ENCODE data around the gene MGAT3.

MGAT3 gene

DNA sequence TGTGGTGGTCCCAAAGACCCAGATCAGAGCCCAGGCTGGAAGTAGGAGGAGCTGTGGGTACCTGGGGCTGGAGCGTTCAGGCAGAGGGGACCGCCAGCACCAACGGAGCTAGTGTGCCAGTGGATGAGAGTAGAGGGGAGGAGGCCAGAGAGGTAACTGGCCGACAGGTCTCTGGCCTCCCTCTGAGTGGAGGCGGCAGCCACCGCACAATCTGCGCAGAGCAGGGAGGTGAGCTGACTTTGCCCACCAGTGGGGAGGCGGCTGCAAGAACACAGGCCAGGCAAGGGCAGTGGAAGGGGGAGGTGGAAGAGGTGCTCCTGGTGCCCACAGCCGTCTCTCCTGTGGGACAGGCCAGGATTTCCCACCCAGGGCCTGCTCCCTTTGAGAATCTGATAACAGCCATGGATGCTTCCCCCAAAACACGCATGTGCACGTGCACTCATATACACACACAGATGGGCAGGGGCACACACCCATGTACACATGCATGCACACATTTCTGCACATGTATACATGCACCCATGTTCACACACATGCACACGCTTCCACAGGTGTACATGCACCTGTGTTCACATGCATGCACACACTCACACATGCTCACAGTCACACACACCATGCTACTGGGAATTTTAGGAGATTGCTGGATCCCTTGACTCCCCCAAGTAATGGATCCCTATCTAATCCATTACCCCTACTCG lies 6.4 kb upstream of the MGAT3 start:
- no peak for DNase-seq (ENCODE audit: low spot score)

DNA sequence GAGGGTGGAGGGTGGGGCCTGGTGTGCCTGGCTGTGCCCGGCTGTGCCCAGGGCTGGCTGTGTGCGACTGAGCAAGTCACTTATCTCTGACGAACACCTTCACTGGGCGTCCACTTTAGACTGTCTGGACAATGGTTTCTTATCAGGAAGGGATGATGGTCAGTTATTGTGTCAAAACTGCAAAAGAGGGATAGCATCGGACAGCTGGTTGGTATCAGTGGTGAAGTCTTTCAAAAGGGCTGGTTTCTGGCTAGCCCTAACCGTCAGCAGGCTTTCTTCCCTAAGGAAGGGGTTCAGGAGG lies 4.1 kb upstream of the MGAT3 start:
- no peak for DNase-seq (ENCODE audit: low spot score)

DNA sequence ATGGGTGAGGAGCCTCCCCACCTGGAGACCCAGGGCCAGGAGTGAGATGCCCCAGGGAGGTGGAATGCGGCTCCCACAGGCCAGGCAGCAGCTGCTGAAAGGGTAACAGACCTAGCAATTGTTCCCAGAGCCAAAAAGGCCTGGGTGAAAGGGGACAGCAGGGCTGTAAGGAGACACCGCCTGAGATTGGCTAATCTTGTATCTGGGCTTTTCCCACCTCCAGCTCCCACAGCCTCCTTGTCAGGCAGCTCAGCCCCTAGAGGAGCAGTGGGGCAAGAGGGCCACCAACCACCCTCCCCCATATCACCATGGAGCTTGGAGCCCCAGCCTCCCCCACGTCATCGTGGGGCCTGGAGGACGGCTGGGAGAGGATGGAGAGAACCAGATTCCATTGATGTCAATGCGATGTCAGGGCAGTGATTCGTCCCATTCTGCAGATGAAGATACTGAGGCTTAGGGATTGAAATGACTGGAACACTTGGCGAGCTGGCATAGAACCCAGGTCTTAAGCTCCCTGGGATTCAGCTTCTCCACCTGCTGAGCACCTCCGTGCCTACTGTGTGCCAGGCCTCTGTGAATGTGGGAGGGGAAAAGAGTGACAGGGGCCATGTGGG lies 2.9 kb upstream of the MGAT3 start:
- DNase-seq (ENCODE audit: low spot score), result no peak

DNA sequence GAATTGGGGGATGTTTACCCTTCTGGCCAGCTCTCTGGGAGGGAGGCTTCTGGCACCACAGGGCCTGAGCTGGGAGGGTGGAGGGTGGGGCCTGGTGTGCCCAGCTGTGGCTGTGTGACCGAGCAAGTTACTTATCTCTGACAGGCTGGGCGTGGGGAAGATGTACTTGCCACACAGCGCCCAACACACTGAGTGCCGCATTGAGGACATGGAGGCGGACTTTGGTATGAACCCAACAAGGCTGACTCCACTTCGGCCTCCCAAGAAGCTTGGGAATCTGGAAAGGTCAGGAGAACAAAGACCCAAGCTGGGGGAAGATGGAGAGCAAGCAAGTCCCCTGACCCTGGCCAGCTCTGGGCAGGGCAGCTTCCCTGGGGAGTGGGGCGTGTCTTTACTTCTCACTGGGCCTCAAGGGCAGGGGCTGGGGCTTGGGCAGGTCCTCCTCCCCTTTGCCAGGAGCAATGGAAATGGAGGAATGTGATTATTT lies 2.4 kb upstream of the MGAT3 start:
- DNase-seq (ENCODE audit: low spot score), result no peak

DNA sequence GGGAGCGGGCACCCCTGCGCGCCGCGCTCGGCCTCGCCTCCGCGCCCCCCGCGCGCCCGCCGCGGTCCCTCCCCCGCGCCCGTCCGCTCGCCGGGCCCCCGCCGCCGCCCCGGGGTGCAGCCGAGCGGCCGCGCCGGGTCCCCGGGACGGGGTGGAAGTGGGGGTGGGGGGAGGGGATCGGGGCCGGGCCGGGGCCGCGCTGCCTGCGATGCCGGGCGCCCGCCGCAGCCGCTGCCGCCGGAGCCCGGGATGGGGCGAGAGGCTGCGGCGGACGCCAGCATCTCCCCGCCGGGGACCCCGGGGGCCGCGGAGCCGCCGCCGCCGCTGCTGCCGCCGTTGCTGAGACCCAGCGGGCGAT lies 365 bp downstream of the MGAT3 start:
- no peak for DNase-seq (ENCODE audit: low spot score)

DNA sequence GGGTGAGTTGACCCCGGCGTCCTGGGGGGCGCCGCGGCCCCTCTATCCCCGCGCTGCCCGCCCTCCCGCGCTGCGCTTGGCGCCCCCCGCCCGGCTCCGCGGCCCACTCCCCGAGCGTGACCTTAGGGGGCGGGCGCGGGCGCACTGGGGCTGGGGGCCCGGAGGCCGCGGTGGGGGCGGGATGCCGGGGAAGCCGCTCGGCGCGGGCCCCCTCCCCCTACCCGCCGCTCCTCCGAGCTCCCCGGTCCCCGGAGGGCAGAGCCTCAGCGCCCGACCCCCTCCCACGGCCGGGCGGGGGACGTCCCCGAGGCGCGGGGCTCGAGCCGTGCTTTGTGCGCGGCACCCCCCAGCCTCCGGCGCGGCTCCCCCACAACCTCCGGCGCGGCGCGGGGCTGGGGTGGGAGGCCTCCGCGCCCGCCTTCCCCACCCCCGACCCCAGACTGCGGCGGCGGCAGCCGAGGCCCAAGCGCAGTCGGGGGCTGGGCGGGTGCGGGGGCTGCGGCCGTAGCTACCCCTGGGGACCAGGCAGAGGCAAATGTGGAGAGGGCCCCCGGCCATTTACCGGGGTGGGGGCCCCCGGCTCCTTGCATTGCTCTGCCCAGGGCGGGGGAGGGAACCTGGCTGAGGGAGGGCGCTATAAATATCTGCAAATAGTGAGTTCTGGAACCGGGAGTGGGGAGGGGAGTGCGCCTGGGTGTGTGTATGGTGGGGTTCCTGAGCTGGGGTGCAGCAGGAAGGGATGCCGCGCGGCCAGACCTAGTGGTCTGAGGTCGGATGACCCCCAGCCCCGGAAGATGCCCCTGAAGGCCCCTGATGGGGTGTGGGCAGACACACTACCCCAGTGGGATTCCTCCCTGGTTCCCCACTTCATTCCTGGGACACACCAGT lies 988 bp downstream of the MGAT3 start:
- DNase-seq (ENCODE audit: low spot score), result no peak

DNA sequence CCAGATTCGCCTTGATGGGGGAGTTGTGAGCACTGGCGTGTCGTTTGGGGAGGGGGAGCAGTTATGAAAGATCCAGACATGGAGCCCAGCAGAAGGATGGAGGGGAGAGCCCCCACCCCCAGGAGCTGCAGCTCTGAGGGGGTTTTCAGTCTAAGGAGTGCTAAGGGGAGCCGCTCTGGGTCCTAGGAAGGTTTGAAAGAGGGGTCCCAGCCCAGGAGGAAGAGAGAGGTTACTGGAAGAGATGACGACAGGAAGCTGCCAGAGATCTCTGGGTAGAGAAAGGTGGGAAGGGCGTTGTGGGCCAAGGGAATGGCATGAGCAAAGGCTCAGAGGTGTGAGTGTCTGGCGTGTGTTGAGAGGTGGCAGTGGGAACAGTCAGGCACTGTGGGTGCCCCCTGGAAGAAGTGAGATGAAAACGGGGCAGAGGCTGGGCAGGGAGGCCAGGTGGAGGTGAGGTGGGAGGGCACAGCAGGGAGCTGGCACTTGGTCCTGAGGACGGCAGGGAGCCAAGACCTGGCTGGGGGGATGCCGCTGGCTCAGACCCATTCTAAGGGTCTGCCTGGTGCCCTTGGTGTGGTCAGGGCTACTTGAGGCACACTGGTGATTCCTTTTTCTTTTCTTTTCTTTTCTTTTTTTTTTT lies 1.8 kb downstream of the MGAT3 start:
- DNase-seq (ENCODE audit: low spot score), result no peak

DNA sequence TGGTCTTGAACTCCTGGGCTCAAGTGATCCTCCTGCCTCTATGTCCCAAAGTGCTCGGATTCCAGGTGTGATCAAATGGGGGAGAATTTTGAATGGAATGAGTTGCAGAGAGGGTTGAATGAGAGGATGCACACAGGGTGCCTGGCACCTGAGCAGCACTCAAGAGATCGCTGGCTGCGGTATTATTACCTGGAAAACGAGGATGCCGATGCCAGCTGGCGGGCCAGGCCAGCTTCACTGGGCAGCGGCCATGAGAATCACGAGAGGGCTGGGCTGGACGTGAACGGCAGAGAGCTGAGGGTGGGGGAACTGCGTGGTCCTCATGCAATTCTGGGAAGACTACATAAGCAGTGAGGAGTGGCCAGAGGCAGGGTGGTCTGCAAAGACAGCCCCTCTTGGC lies 2.9 kb downstream of the MGAT3 start:
- DNase-seq (ENCODE audit: low spot score), result no peak

DNA sequence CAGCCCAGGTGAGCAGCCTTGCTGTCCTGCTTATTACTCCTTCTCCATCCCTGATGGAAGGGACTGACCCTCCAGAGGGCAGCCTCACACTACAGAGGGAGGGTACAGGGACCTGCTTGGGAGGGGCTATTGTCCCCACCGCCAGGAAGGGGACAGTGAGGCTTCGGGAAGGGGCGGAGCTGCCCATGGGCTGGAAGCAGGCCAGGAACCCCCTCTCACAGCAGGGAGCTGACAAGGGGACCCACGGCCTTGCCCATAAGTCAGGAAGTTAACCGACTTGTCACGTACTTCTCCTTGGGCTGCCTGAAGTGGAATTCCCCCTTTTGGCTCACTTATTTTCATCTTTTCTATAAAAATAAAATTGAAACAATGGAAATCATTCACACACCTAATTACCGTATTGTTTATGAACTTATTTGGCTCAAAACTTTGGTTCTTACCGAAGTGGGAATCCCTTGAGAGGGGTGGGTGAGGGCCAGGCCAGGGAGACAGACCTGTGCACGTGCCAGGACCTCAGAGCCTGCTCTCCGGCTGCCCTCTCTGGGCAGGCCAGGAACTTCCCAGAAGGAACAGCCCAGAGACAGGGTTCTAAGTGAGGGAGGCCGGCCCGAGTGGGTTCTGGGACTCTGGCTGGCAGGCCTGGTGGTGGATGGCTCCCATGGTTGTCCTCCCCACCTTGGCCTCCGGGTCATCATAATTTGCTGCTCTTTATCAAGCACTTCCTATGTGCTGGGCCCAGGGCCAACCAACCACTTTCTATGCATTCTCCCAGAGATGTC lies 5.8 kb downstream of the MGAT3 start:
- DNase-seq (ENCODE audit: low spot score), result no peak

DNA sequence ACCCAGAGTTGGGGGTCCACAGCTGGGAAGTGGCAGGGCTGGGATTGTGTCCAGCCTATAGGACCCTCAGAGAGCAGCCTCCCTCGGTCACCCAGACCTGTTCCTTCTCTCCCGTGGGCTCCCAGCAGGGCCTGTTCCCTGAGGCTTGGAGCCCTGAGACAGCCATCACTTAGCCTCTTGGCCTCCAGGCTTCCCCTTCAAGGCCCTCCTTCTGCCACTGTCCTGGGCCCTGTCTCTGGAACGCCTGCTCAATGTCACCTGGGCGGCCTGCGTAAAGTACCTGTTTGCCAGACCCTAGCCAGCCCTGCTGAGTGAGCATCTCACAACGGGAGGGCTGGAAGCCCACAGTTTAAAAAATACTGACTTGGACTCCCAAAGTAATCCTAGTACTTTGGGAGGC lies 6.5 kb downstream of the MGAT3 start:
- no peak for DNase-seq (ENCODE audit: low spot score)

DNA sequence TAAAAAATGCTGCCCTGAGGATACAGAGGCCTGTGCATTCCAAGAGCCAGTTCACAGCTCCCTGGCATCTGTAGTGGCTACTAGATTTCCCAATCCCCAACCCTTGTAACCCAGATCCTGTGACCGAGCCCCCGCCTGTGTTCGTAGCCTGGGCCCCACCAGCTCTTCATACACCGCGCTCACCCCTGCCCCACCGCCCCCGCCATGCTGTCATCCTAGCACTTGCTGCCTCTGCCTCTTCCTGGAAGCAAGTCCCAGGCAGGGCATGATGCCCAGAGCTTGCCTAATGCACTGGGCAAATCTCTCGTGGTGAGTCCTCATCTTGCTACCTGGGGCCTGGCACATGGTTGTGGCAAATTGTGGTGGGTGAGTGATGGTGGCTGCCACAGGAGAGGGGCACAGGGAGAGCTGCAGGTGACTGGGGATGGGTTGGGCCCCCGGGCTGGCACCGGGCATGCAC lies 7.1 kb downstream of the MGAT3 start:
- peak; percentile 22 for DNase-seq (ENCODE audit: low spot score)

DNA sequence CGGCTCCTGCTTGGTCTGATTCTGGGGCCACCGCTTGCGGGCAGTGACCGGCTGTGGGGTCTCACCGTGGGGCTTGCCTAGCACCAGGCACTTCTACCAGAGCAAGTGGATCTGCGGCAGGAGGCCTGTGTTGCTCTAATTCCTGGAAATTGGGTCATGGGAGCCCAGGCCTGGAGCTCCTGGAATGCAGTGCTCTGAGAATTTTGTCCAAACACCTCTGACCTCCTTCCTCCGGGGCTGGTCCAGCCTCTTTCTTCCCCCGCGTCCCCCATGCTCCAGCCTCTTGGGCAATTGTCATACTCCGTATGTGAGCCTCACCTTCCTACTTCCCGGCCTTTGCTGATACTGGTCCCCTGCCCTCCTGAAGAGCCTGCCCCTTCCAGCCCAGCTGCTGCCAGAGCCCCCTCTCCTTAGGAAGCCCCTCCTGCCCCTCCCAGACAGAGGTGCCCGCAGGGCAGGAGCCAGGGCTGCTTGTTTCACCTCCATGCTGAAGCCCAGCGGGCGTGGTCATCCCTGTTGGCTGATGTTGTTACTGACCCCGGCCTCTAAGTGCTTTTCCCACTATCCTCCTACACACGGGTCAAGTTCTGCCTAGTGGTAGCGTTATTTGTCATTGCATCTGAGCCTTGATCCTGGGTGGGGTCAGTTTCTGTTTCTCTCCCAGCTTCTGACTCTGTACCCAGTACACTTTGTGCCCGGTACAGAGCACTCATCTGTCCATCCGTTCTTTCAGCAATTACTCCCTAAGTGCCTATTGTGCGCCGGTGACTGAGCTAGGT lies 9.6 kb downstream of the MGAT3 start:
- no peak for DNase-seq (ENCODE audit: low spot score)

DNA sequence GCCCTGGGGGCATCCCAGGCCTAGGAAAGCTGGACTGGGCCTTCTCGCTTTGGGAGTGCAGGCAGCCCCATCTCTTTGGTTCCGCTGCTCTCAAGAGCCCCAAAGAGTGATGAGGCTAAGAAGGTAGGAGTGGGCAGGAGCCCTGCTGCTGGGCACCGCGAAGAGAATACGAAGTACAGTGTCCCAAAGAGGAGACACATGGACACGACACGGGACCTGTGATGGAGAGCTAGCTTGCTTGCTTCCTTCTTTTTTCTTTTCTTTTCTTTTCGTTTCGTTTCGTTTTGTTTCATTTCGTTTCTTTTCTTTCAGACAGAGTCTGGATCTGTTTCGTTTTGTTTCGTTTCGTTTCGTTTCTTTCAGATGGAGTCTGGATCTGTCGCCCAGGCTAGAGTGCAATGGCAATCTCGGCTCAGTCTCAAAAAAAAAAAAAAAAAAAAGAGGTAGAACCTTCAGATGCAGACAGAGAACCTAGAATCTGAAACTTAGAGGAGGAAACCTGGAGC lies 10.6 kb downstream of the MGAT3 start:
- no peak for DNase-seq (ENCODE audit: low spot score)

DNA sequence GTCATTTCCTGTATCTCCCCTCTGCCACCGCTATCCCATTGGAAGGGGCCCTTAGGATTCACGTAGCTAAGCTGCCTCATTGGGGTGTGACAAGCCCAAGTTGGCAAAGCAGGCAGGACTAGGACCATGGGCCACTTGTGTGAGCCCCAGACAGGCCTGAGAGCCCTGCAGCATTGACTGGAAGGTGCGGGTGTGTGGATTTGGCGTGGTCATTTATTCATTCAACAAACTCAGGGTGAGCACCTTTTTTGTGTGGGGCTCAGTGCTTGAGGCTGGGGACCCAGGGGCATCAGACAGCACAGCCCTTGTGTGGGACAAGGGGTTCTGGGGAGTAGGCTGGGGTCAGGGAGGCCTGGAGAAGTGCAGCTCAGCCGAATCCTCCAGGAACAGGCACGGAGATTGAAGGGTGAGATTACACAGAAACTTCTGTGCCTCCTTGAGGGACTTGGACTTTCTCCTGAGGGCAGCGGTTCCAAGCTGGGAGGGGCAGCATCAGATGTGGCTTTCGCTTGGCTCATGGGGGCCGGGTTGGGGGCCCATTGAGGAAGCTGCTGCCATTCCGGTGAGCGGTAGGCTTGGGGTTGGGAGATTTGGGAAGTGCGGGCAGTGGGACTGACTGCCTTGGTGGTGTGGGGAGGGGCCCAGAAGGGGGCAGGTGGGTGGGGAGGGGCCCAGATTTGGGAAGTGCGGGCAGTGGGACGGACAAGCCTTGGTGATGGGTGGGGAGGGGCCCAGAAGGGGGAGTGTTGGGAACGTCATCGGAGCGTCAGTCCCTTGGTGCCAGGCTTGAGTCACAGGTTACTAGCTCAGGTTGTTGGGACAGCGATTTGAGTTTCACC lies 11.9 kb downstream of the MGAT3 start:
- DNase-seq (ENCODE audit: low spot score), result no peak

DNA sequence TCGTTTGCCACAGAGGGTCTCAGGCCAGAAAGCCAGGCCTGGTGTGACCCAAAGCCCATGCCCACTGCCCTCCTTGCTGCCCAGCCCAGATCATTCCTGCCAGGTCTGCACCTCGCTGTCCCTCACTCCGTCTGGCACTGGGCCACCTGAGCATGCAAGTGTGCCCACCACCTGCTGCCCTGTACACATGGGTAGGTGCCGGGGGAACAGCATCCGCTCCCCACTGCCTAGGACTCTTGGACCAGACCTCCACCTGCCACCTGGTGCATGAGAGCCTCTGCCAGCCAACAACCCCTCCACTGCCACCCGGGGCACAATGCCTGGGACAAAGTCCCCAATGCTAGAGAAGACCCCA lies 12.5 kb downstream of the MGAT3 start:
- DNase-seq (ENCODE audit: low spot score), result no peak

DNA sequence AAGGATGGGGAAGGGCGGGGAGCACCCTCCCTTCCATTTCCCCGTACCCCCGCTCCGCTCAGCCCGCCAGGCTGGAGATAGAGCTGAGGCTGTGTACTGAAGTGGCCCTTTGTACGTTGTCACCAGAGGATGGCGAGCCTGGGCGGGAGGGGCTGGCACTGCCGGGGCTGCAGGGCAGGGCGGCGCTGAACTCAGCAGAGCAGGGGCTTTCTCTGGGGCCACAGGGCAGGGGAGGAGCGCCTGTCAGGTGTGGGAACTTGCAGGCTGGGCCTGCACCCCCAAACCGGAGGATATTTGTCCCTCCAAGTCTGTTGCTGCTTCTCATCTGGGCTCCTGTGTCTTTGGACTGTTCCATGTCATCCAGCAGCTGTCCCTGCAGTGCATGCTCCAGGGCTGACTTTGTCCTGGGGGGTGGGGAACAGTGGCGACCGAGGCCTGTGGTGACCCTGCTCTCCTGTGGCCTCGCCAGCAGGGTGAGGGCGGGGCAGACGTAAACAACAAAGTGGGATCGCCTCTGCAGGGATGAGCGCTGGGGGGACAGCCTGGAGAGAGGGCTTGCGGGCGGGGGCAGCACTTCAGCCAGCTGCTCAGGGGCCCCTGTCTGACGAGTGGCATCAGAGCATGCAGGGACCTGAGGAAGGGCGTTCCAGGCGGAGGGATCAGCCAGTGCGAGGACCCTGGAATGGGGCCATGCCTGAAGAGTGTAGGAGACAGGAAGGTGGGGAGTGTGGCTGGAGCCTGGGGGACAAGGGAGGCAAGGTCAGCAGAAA lies 13.1 kb downstream of the MGAT3 start:
- no peak for DNase-seq (ENCODE audit: low spot score)

DNA sequence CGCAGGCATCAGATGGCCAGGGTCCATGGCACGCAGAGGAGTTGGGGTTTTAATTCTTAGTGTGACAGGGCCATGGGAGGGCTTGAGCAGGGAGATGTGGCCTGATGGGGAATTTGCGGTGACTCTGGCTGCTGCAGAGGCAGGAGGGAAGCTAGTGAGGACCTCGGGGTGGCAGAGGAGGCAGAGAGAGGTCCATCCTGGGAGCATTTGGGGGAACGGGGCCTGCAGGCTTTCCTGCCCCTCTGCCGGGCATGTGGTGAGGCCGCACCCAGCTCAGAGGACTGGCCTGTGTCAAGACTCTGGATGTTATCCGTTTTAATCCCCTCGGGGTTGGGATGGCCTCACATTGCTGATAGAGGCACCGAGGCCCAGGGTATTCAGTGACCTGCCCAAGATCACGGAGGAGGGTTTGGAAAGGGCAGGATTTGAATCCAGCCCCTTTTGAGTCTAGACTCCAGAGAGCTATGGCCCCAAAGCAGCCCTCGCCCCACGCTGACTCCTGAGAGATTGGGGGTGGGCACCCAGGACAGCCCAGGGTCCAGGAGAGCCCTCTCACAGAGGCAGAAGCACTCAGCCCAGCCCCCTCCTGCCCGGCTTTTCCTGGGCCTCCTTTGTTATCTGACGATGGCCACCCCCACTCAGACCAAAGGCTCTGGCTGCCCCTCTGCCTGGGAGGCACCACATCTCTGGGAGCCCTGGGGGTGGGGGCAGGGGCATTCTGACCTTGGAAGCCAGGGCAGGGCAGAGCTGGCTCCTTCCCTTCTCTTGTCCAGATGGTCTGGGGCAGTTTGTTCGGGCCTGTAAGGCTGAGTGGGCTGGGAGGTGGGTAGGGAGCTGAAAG lies 13.9 kb downstream of the MGAT3 start:
- peak; percentile 37 for DNase-seq (ENCODE audit: low spot score)

All from kidney tubule cell (primary cell).